Measurements from ENCODE around the gene CHST15.

The CHST15 gene

GRCh38 chr10:124056337-124056980 is 36.9 kb downstream of the CHST15 start:
- H3K27ac ChIP-seq (replicated peaks): no peak overlapping the region
- no peaks in the 10 kb centered on the region for H3K27me3 ChIP-seq (ENCODE audit: insufficient read depth, poor library complexity, severe bottlenecking)
- H3K4me3 ChIP-seq (replicated peaks; ENCODE audit: insufficient read depth, low read length): no peak overlapping the region
- no peak for DNase-seq (ENCODE audit: low read depth in 1 of 2, low spot score in 1 of 2)
- TF ChIP-seq GABPA (IDR thresholded peaks at IDR 0.05; ENCODE audit: low read depth) (no peak), REST (IDR thresholded peaks at IDR 0.05; ENCODE audit: insufficient replicate concordance, low read depth) (no peak), POLR2AphosphoS5 (IDR thresholded peaks at IDR 0.05; ENCODE audit: low read depth) (no peak), SPI1 (IDR thresholded peaks at IDR 0.05; ENCODE audit: borderline replicate concordance, low read depth) (no peak)
- TF ChIP-seq, protein P1, sequence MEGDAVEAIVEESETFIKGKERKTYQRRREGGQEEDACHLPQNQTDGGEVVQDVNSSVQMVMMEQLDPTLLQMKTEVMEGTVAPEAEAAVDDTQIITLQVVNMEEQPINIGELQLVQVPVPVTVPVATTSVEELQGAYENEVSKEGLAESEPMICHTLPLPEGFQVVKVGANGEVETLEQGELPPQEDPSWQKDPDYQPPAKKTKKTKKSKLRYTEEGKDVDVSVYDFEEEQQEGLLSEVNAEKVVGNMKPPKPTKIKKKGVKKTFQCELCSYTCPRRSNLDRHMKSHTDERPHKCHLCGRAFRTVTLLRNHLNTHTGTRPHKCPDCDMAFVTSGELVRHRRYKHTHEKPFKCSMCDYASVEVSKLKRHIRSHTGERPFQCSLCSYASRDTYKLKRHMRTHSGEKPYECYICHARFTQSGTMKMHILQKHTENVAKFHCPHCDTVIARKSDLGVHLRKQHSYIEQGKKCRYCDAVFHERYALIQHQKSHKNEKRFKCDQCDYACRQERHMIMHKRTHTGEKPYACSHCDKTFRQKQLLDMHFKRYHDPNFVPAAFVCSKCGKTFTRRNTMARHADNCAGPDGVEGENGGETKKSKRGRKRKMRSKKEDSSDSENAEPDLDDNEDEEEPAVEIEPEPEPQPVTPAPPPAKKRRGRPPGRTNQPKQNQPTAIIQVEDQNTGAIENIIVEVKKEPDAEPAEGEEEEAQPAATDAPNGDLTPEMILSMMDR (IDR thresholded peaks at IDR 0.05; ENCODE audit: insufficient read depth, low read length): no peak

DNA sequence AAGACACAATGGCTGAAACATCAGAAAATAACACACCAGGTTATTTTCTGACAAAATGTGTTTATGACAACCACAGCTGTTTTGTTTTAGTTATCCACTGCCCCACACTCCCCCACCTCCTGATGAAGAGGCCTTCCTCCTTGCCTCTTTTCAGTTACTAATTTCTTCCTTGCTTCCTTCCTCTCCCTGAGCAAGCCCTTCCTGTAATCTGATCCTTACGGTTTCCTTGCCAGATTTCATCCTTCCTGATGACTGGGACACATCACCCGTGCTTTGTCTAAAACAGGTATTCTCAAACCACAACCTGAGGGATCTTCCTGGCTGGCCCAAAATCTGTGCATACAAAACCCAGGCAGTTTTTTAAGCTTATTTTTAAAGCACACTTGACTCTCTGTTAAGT is 39.4 kb downstream of the CHST15 start:
- H3K27me3 ChIP-seq (ENCODE audit: insufficient read depth, poor library complexity, severe bottlenecking): no peaks in the 10 kb centered on the region
- no peak overlapping the region for H3K27ac ChIP-seq (replicated peaks)
- no peak for DNase-seq (ENCODE audit: low read depth in 1 of 2, low spot score in 1 of 2)
- H3K4me3 ChIP-seq (replicated peaks; ENCODE audit: insufficient read depth, low read length): no peak overlapping the region
- TF ChIP-seq SPI1 (IDR thresholded peaks at IDR 0.05; ENCODE audit: borderline replicate concordance, low read depth): no peak
- TF ChIP-seq POLR2AphosphoS5 (IDR thresholded peaks at IDR 0.05; ENCODE audit: low read depth): no peak
- TF ChIP-seq REST (IDR thresholded peaks at IDR 0.05; ENCODE audit: insufficient replicate concordance, low read depth): no peak
- no peak for TF ChIP-seq GABPA (IDR thresholded peaks at IDR 0.05; ENCODE audit: low read depth)
- TF ChIP-seq, protein P1 (IDR thresholded peaks at IDR 0.05; ENCODE audit: insufficient read depth, low read length): no peak

DNA sequence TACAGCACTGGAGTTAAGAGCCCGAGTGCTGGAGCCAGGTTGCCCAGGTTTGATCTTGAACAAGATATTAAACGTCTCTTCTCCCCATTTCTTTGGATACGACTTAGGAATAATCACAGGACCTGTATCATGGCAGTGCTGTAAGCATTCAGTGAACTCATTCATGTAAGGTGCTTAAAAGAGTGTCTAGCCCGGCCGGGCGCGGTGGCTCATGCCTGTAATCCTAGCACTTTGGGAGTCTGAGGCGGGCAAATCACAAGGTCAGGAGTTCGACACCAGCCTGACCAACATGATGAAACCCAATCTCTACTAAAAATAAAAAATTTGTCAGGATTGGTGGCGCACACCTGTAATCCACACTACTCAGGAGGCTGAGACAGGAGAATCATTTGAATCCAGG is 40.8 kb downstream of the CHST15 start:
- TF ChIP-seq, protein P1 (IDR thresholded peaks at IDR 0.05; ENCODE audit: insufficient read depth, low read length): no peak
- TF ChIP-seq REST (IDR thresholded peaks at IDR 0.05; ENCODE audit: insufficient replicate concordance, low read depth) (no peak), SPI1 (IDR thresholded peaks at IDR 0.05; ENCODE audit: borderline replicate concordance, low read depth) (no peak), POLR2AphosphoS5 (IDR thresholded peaks at IDR 0.05; ENCODE audit: low read depth) (no peak), GABPA (IDR thresholded peaks at IDR 0.05; ENCODE audit: low read depth) (no peak)
- Histone ChIP-seq H3K27me3 (ENCODE audit: insufficient read depth, poor library complexity, severe bottlenecking) (no peaks in the 10 kb centered on the region), H3K27ac (replicated peaks) (no peak overlapping the region), H3K4me3 (replicated peaks; ENCODE audit: insufficient read depth, low read length) (no peak overlapping the region)
- DNase-seq (ENCODE audit: low read depth in 1 of 2, low spot score in 1 of 2): no peak
